Measurements from ENCODE around the gene SYNDIG1. TPM values are rescaled to one million over a fixed set of nuclear protein-coding genes. Genes with fewer than 3 reads are reported as not detected.

Gene SYNDIG1
- total and polyA plus RNA-seq, 2 donors: 1.7 to 2.2 TPM

- no peak for DNase-seq (ENCODE audit: extremely low spot score)
- 80% methylated on average over 7 of the region's 7 CpGs for WGBS
- no peak overlapping the region for H3K4me3 ChIP-seq (ENCODE audit: low read depth, low read length)
- no peak overlapping the region for H3K27ac ChIP-seq (ENCODE audit: low read depth)
- no peaks in the 10 kb centered on the region for H3K36me3 ChIP-seq (ENCODE audit: insufficient read depth)
- no peaks in the 10 kb centered on the region for H3K4me1 ChIP-seq (ENCODE audit: insufficient read depth)
These were observed 29.6 kb upstream of the SYNDIG1 start for GRCh38 chr20:24439737-24440387.

- Histone ChIP-seq H3K27ac (ENCODE audit: low read depth) (no peak overlapping the region), H3K4me1 (ENCODE audit: insufficient read depth) (no peaks in the 10 kb centered on the region), H3K36me3 (ENCODE audit: insufficient read depth) (no peaks in the 10 kb centered on the region), H3K4me3 (ENCODE audit: low read depth, low read length) (no peak overlapping the region)
- WGBS: 84% methylated on average over 9 of the region's 9 CpGs
- DNase-seq (ENCODE audit: extremely low spot score): no peak
These were observed 27.8 kb upstream of the SYNDIG1 start for GRCh38 chr20:24441661-24442060.

GRCh38 chr20:24442909-24443308 is 26.5 kb upstream of the SYNDIG1 start:
- no peak for DNase-seq (ENCODE audit: extremely low spot score)
- 91% methylated on average over 3 of the region's 3 CpGs for WGBS
- Histone ChIP-seq H3K4me1 (ENCODE audit: insufficient read depth) (no peaks in the 10 kb centered on the region), H3K4me3 (ENCODE audit: low read depth, low read length) (no peak overlapping the region), H3K36me3 (ENCODE audit: insufficient read depth) (no peaks in the 10 kb centered on the region), H3K27ac (ENCODE audit: low read depth) (no peak overlapping the region)

GRCh38 chr20:24443436-24443835 is 26.0 kb upstream of the SYNDIG1 start:
- H3K4me3 ChIP-seq (ENCODE audit: low read depth, low read length): no peak overlapping the region
- 75% methylated on average over 2 of the region's 2 CpGs for WGBS
- no peak overlapping the region for H3K27ac ChIP-seq (ENCODE audit: low read depth)
- no peaks in the 10 kb centered on the region for H3K36me3 ChIP-seq (ENCODE audit: insufficient read depth)
- H3K4me1 ChIP-seq (ENCODE audit: insufficient read depth): no peaks in the 10 kb centered on the region
- DNase-seq (ENCODE audit: extremely low spot score): no peak

- DNase-seq (ENCODE audit: extremely low spot score): no peak
- Histone ChIP-seq H3K27ac (ENCODE audit: low read depth) (no peak overlapping the region), H3K4me3 (ENCODE audit: low read depth, low read length) (no peak overlapping the region), H3K36me3 (ENCODE audit: insufficient read depth) (no peaks in the 10 kb centered on the region), H3K4me1 (ENCODE audit: insufficient read depth) (no peaks in the 10 kb centered on the region)
- WGBS: 58% methylated on average over 7 of the region's 7 CpGs
These were observed 24.8 kb upstream of the SYNDIG1 start for GRCh38 chr20:24444526-24445190.

GRCh38 chr20:24445510-24446170 is 23.8 kb upstream of the SYNDIG1 start:
- no peak overlapping the region for H3K4me3 ChIP-seq (ENCODE audit: low read depth, low read length)
- 38% methylated on average over 11 of the region's 11 CpGs for WGBS
- DNase-seq (ENCODE audit: extremely low spot score): no peak
- H3K27ac ChIP-seq (ENCODE audit: low read depth): no peak overlapping the region
- no peaks in the 10 kb centered on the region for H3K4me1 ChIP-seq (ENCODE audit: insufficient read depth)
- no peaks in the 10 kb centered on the region for H3K36me3 ChIP-seq (ENCODE audit: insufficient read depth)

- DNase-seq (ENCODE audit: extremely low spot score): no peak
- 70% methylated on average over 2 of the region's 2 CpGs for WGBS
- H3K4me3 ChIP-seq (ENCODE audit: low read depth, low read length): no peak overlapping the region
- no peaks in the 10 kb centered on the region for H3K36me3 ChIP-seq (ENCODE audit: insufficient read depth)
- no peaks in the 10 kb centered on the region for H3K4me1 ChIP-seq (ENCODE audit: insufficient read depth)
- no peak overlapping the region for H3K27ac ChIP-seq (ENCODE audit: low read depth)
These were observed 22.6 kb upstream of the SYNDIG1 start for GRCh38 chr20:24446811-24447210.

GRCh38 chr20:24448170-24448569 is 21.3 kb upstream of the SYNDIG1 start:
- H3K4me1 ChIP-seq (ENCODE audit: insufficient read depth): no peaks in the 10 kb centered on the region
- DNase-seq (ENCODE audit: extremely low spot score): no peak
- 68% methylated on average over 7 of the region's 7 CpGs for WGBS
- no peak overlapping the region for H3K4me3 ChIP-seq (ENCODE audit: low read depth, low read length)
- H3K36me3 ChIP-seq (ENCODE audit: insufficient read depth): no peaks in the 10 kb centered on the region
- H3K27ac ChIP-seq (ENCODE audit: low read depth): no peak overlapping the region

GRCh38 chr20:24449026-24449720 is 20.3 kb upstream of the SYNDIG1 start:
- Histone ChIP-seq H3K4me3 (ENCODE audit: low read depth, low read length) (no peak overlapping the region), H3K4me1 (ENCODE audit: insufficient read depth) (no peaks in the 10 kb centered on the region), H3K36me3 (ENCODE audit: insufficient read depth) (no peaks in the 10 kb centered on the region), H3K27ac (ENCODE audit: low read depth) (no peak overlapping the region)
- DNase-seq (ENCODE audit: extremely low spot score): no peak
- WGBS: 83% methylated on average over 9 of the region's 9 CpGs

- H3K36me3 ChIP-seq (ENCODE audit: insufficient read depth): no peaks in the 10 kb centered on the region
- DNase-seq (ENCODE audit: extremely low spot score): no peak
- H3K27ac ChIP-seq (ENCODE audit: low read depth): no peak overlapping the region
- no peak overlapping the region for H3K4me3 ChIP-seq (ENCODE audit: low read depth, low read length)
- WGBS: 84% methylated on average over 2 of the region's 2 CpGs
- H3K4me1 ChIP-seq (ENCODE audit: insufficient read depth): no peaks in the 10 kb centered on the region
These were observed 19.3 kb upstream of the SYNDIG1 start for GRCh38 chr20:24450177-24450576.

GRCh38 chr20:24450624-24451376 is 18.6 kb upstream of the SYNDIG1 start:
- WGBS: 66% methylated on average over 11 of the region's 11 CpGs
- no peaks in the 10 kb centered on the region for H3K36me3 ChIP-seq (ENCODE audit: insufficient read depth)
- no peak overlapping the region for H3K27ac ChIP-seq (ENCODE audit: low read depth)
- DNase-seq (ENCODE audit: extremely low spot score): no peak
- H3K4me1 ChIP-seq (ENCODE audit: insufficient read depth): no peaks in the 10 kb centered on the region
- H3K4me3 ChIP-seq (ENCODE audit: low read depth, low read length): no peak overlapping the region

GRCh38 chr20:24451428-24451827 is 18.0 kb upstream of the SYNDIG1 start:
- no peak for DNase-seq (ENCODE audit: extremely low spot score)
- WGBS: 74% methylated on average over 3 of the region's 3 CpGs
- H3K4me3 ChIP-seq (ENCODE audit: low read depth, low read length): no peak overlapping the region
- no peaks in the 10 kb centered on the region for H3K4me1 ChIP-seq (ENCODE audit: insufficient read depth)
- H3K27ac ChIP-seq (ENCODE audit: low read depth): no peak overlapping the region
- H3K36me3 ChIP-seq (ENCODE audit: insufficient read depth): no peaks in the 10 kb centered on the region

- Histone ChIP-seq H3K4me1 (ENCODE audit: insufficient read depth) (no peaks in the 10 kb centered on the region), H3K36me3 (ENCODE audit: insufficient read depth) (no peaks in the 10 kb centered on the region), H3K27ac (ENCODE audit: low read depth) (no peak overlapping the region), H3K4me3 (ENCODE audit: low read depth, low read length) (no peak overlapping the region)
- WGBS: 82% methylated on average over 8 of the region's 8 CpGs
- DNase-seq (ENCODE audit: extremely low spot score): no peak
These were observed 17.4 kb upstream of the SYNDIG1 start for GRCh38 chr20:24452016-24452415.

Measured in urinary bladder (tissue), 4 donors.